NCI-H524 (cell line): Measurements from ENCODE around the gene MAST4.
A peak's percentile ranks its signal among the peaks of the same experiment; 100 is the strongest.
"Not testable (repeated sequence)": the region's sequence is repeated elsewhere in the genome, so short reads cannot be mapped to it uniquely, and the experiment has no call there.

ENCODE experiments used
- DNase-seq, 2 experiments: peaks; one replicate each; lab custom pipeline; 2025; lab: John Stamatoyannopoulos, UW

Gene MAST4

GRCh38 chr5:67127347-67127895 is 531.2 kb downstream of the MAST4 start:
- not testable (repeated sequence) for DNase-seq

- no peak for DNase-seq
Measured at GRCh38 chr5:67129768-67130167, 533.6 kb downstream of the MAST4 start.

- DNase-seq = no peak
Measured at GRCh38 chr5:67133217-67133616, 537.0 kb downstream of the MAST4 start.

- no peak for DNase-seq
Measured at GRCh38 chr5:67133776-67134175, 537.6 kb downstream of the MAST4 start.

GRCh38 chr5:67135381-67135984 is 539.3 kb downstream of the MAST4 start:
- no peak for DNase-seq

- no peak for DNase-seq
Measured at GRCh38 chr5:67139030-67139429, 542.8 kb downstream of the MAST4 start.

GRCh38 chr5:67140413-67140812 is 544.2 kb downstream of the MAST4 start:
- DNase-seq = no peak

- no peak for DNase-seq
Measured at GRCh38 chr5:67141644-67142043, 545.5 kb downstream of the MAST4 start.

- DNase-seq = no peak
Measured at GRCh38 chr5:67142816-67143215, 546.6 kb downstream of the MAST4 start.

- no peak for DNase-seq
Measured at GRCh38 chr5:67143549-67143948, 547.4 kb downstream of the MAST4 start.

GRCh38 chr5:67144183-67144639 is 548.0 kb downstream of the MAST4 start:
- DNase-seq = no peak

- DNase-seq = no peak
Measured at GRCh38 chr5:67146574-67146973, 550.4 kb downstream of the MAST4 start.

GRCh38 chr5:67146981-67147380 is 550.8 kb downstream of the MAST4 start:
- DNase-seq = no peak

GRCh38 chr5:67147760-67148159 is 551.6 kb downstream of the MAST4 start:
- no peak for DNase-seq

GRCh38 chr5:67149057-67149950 is 553.1 kb downstream of the MAST4 start:
- DNase-seq = no peak

- DNase-seq = peak in 1 of 2 experiments; percentile 21
Measured at GRCh38 chr5:67149951-67150523, 553.8 kb downstream of the MAST4 start.

GRCh38 chr5:67152400-67152799 is 556.2 kb downstream of the MAST4 start:
- DNase-seq = no peak

GRCh38 chr5:67153292-67153691 is 557.1 kb downstream of the MAST4 start:
- DNase-seq = no peak

- no peak for DNase-seq
Measured at GRCh38 chr5:67154556-67155206, 558.5 kb downstream of the MAST4 start.

GRCh38 chr5:67156976-67157583 is 560.9 kb downstream of the MAST4 start:
- peak in 1 of 2 experiments; percentile 38 for DNase-seq

GRCh38 chr5:67160272-67160671 is 564.1 kb downstream of the MAST4 start:
- no peak for DNase-seq

- no peak for DNase-seq
Measured at GRCh38 chr5:67160985-67161384, 564.8 kb downstream of the MAST4 start.
